ENCODE results near the gene PNCK.

DNA sequence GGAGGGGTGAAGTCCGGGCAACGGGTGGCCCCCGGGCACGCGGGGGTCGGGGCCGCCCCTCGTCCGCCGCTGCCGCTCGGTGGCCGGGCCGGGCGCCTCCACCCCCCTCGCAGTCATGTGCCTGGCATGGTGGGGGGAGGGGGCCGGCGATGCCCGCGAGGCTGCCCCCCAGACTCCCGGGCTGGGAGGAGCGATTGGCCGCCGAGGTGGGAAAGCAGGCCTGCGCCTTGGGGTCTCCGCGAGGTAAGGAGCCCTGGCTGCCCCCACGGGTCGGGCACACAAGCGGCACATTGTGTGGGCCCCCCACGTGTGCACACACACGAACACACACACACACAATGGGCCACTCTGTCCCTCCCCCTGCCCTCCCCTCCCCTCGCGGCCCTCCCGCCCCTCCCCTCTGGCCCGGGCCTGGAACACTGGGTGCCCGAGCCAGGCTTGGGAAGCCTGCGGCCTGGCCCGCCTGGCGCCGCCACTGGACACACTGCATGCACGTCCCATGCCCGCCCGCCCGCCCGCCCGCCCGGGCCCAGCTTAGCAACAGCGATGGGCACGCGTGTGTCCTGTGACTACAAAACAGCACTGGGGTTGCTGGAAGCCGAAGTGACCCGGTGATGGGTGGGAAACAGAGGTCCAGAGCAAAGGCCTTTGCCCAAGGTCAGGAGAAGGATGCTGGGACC is 15.4 kb upstream of the PNCK start:
- TF ChIP-seq, protein P1, sequence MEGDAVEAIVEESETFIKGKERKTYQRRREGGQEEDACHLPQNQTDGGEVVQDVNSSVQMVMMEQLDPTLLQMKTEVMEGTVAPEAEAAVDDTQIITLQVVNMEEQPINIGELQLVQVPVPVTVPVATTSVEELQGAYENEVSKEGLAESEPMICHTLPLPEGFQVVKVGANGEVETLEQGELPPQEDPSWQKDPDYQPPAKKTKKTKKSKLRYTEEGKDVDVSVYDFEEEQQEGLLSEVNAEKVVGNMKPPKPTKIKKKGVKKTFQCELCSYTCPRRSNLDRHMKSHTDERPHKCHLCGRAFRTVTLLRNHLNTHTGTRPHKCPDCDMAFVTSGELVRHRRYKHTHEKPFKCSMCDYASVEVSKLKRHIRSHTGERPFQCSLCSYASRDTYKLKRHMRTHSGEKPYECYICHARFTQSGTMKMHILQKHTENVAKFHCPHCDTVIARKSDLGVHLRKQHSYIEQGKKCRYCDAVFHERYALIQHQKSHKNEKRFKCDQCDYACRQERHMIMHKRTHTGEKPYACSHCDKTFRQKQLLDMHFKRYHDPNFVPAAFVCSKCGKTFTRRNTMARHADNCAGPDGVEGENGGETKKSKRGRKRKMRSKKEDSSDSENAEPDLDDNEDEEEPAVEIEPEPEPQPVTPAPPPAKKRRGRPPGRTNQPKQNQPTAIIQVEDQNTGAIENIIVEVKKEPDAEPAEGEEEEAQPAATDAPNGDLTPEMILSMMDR (IDR thresholded peaks at IDR 0.05): no peak
- no peak for TF ChIP-seq POLR2A (IDR thresholded peaks at IDR 0.05)
